CD4-positive, alpha-beta T cell treated with Interferon gamma for 1 hour (primary cell): ENCODE data around the gene AKNAD1.
"Not testable (repeated sequence)": the region's sequence is repeated elsewhere in the genome, so short reads cannot be mapped to it uniquely, and the experiment has no call there.

Experiments
- DNase-seq: peaks from one replicate; pipeline ENCODE4 v3.0.0-alpha.2; 2020

Gene AKNAD1

DNA sequence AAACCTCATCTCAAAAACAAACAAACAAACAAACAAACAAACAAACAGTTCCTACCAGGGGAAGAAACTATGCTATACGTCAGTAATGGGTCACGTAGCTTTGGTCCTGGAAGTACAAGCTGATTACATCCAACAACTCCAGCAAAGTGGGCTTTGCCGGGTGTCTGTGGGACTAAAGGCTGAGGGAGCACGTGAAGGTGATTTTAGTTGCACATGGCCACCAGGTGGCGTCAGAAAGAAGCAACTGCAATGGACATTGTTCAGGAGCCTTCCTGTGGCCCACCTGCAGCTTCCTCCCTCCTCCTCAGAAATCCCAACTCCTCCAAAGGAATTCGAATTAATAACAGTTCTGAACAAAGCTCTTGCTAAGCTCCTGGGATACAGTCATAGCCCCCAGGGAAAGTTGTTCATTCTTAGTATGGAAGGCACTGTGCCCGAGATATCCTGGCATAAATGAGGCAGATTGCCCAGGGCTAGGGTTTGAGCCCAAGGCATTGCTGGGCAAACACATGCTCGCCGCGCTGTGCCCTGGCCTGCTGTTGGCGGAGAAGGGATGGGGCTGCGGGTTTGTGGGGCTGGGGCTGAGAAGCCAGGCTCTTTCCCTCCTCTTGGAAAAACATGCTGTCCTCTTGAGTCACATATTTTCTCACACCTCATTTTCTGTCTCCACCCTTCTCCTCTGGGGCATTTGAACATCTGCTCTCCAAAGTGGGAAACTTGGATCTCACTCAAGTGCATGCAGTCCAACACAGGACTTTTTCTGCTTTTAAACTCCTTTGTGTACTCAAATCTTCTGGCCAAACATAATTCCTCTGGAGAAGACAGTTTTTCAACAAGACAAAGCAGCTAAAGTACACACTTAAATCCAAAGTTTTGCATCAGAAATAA lies 28.6 kb downstream of the AKNAD1 start:
- DNase-seq, result peak; percentile 57

DNA sequence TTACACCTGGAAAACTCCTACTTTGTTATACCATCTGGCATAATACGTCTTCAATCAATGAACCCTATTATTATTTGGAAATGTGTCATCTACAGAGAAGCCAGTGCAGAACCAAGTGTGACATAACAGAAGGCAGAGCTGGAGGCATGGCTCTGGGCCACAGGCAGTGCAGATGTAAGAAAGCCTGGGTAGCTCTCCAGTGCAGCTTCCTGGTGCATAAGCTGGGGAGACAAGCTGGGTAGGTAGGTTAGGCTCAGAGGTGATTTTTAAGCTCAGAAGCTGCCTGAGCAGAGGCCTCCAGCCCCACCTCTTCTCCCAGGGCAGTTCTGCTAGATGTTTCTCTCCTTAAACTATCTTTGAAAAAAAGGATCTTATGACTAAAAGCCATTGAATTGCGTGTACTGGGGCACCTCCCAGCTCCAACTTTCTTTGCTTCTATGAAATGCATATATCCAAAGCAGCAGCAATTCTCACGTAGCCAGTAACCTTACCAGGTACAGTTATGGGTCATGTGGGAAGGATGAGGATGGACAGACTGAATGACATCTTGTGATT lies 30.7 kb downstream of the AKNAD1 start:
- no peak for DNase-seq

DNA sequence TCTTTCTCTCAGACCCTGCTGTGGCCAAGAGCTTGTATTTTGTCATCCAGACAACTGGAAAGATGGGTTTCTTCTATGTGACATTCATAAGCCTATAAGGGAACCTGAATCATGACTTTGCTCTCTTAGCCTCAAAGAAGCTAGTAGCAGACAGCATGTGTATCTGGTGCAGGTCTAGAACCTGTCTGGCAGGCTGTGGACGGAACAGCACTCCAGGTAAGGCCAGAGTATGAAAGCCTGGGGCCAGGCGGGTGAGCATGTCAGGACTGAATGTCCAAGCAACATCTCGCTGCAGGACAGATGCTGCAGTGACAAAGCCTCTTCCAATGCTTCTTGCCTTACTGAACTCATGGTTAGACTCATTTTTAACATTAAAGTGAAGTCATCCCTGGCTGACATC lies 32.8 kb downstream of the AKNAD1 start:
- no peak for DNase-seq

DNA sequence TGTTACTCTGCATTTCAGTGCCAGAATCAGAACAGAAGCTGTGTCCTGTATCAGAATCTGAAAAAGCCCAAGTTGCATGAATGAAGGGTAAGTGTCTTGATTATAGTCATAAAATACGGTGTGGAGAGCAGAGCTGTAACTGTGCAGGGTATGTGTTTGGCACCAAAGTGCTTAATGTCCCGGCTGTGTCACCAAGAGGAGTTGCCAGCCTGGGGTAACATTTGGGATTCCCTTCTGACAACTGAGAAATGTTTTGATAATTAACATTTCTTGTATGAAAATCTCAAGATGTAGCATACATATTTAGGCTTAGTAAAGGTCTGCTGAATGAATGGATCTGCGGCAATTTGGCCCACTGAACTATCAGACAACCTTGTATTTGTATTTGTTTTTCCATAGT lies 33.3 kb downstream of the AKNAD1 start:
- no peak for DNase-seq

DNA sequence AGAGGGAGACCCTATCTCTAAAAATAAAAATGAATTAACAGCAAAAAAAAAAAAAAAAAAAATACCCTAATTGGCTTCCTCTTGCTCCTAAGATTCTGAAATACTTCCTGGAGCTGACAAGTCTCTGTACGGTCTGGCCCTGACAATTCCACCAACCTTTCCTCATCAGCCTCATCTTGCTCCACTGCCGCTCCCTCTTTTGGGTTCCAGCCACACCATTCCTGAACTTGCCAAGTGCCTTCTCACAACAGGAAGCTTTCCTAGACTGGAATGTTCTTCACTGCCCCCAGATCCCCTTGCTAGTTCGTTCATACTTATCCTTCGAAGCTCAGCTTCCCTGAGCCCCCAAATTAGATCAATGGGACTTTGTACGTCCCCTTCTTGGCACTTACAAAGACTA lies 37.0 kb downstream of the AKNAD1 start:
- DNase-seq, result no peak

DNA sequence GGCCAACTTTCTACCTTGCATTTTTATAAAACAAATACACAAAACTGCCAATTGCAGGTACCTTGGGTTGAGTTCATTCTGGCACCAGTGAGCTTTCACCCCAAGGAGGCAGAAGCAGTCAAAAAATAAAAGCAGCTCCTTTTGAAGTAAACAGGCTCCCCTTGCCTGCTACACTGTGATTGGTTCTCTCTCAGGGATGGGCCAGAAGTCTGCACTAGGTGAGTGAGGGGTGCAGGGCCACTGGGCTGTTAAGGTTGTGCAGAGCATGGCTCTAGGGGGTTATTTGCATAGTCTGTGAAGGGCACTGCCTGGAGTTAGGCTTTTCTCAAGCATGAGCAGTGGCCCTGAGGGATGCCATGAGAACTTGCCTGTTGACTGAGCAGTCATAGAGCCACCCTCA lies 39.1 kb downstream of the AKNAD1 start:
- no peak for DNase-seq

DNA sequence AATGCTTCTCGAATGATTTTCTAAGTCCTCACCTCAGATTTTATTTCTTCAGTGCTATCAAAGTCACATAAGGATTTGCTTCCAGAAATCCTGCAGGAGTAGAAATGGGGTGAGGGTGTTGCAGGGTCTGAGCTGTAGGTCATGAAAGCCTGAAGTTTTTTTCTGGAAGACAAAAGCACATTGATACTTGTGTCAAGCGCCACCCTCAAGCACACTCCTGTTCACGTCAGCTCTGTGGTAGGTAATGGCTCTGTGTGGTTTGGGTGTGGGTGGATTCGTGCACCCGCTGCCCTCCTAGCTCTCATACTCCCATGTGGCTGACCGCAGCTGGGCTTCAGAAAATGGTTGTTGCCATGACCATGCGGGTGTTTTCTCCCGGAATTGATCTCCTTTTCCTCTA lies 39.9 kb downstream of the AKNAD1 start:
- no peak for DNase-seq

DNA sequence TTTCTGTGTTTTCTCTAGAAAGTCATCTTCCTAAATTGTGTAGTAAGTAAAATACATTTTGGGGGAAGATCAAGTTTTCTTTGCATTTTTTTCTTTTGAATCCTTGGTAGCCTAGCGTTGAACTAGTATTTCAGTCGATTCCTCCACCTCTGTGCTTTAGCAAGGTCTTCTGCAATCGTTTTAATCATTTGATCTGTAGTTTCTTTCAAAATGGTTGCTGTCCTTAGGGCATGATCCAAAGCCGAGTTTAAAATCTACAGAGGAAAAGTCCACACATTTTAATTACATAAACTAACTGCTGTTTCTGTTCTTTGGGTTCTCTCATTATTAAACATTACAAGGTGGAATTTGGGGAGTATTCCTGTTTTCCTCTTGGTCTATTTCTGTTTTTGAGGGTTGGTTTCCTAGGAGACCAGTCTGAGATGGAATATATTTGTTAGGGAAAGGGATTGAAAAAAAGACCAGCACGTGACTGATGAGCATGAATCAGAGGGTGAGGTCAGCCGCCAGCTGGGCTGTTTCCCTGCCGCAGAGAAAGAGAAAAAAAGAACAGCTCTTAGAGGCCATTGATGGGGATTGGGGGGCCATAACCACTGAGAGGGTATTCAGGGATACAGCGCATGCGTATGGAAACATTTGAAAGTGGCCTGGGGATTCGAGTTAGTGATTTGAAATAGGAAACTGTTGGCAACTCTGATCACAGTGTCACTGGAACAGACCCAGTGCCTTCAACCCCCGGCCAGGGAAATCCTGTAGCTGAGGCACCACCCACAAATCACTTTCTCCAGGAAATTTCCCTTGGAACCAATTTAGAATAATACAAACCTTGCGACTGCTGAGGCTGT lies 40.6 kb downstream of the AKNAD1 start:
- DNase-seq, result no peak

DNA sequence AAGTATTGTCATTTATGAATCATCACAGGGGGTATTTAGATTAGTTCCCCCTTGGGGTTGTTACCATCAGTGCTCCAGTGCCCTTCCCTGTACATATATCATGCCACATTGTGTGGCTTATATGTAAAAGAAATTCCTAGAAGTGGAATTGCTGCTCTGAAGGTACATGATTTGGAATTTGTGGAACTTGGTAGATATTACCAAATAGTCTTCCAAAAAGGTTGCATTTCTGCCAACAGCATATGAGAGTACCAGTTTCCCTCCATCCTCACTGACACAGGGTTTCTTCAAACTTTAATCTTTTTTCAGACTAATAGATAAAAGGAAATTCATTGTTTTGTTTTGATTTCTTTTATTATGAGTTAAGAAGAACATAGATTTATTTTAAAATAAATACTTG lies 41.3 kb downstream of the AKNAD1 start:
- DNase-seq, result no peak

DNA sequence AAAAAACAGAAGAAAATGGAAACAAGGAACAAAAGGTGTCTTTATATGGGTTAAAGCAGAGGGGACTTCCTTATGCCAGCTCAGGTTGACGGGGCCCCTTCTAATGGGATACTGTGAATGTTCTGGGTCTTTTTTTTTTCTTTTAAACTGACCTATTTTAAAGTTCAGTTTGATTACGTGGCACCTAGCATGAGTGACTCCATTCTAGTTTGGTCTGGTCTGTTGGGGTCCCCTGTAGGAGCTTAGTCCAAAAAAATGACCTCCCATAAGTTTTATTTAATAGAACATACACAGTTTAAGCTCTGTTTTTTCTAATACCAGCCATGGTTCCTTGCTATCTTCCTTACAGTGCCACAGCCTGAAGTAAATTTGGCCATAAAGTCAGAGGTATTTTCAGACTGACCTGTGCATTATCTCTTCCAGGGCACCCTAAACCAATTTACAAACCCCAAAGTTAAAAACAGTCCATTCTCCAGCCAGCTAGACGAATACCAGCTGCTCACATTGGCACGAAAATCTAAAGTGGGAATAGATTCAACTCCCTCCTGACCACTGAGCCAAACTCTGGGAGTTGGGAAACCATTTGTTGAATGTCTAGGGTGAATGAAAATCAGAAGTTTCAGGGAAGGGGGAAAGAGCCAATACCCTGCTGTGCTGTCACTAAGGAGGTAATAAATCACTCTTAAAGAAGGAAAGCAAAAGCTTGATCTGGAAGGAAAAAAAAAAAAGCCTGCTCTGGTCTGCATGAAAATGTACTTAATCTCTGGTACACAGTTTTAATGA lies 42.4 kb downstream of the AKNAD1 start:
- DNase-seq, result no peak

DNA sequence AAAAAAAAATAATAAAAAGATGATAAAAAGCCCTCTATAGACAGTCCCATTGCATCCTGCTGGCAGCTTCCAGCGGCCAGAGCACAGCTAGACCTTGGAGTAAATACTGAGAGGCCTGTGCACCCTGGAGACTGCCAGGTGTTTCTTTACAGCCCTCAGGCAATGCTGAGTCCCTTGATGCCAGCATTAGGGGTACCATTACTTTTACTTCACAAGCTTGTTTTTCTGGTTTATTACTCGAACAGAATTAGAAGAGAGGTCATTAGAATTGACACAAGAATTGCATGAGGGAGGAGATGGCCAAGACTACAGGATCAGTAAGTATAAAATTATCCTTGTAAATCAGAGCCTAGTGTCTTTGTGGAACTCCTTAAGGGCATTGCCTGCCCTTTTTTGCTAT lies 43.6 kb downstream of the AKNAD1 start:
- DNase-seq, result no peak

DNA sequence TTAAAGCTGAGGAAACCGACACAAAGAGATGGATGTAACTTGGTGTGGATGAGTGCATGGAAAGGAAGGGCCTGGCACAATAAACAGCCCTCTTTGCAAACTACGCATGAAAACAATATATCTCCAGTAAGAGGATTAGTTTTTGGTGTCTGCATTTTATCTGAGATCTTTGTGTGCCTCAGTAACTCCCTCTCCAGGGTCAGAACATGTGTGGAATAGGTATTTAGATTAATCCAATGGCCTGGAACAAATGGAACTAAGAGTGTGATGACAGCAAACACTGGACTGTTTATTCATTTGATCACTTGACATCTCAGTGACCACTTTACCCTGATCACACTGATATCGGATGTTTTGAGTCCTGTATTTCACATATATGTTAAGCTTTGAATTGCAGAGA lies 45.3 kb downstream of the AKNAD1 start:
- DNase-seq, result no peak

DNA sequence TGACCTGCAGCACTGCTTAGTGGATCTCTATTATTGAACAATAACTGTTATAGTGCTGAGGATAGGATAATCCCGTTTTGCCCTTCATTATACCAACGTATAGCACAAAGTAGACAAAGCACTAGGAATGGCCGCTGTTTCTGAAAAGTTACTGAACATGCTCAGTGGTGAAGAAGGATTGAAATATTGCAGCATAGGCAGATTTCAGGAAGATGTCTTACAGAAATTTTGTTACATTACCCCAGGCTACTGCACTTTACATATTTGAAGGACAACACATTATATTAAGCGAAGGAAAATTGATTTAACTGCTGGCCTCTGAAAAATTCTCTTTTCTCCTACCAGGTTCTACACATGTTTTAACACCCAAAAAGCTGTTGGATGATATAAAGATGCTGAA lies 48.5 kb downstream of the AKNAD1 start:
- DNase-seq, result no peak

DNA sequence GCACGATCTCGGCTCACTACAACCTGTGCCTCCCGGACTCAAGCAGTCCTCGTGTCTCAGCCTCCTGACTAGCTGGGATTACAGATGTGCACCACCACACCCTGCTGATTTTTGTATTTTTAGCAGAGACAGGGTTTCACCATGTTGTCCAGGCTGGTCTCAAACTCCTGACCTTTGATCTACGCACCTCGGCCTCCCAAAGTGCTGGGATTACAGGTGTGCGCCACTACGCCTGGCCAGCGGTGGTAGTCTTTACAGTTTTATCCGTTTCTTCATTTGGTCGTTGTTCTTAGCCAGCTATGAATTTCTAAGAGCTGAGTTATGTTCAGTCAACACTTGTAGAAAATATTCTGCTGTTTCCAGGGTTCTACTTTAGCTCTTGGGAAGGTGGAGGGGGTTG lies 53.3 kb downstream of the AKNAD1 start:
- DNase-seq, result no peak

DNA sequence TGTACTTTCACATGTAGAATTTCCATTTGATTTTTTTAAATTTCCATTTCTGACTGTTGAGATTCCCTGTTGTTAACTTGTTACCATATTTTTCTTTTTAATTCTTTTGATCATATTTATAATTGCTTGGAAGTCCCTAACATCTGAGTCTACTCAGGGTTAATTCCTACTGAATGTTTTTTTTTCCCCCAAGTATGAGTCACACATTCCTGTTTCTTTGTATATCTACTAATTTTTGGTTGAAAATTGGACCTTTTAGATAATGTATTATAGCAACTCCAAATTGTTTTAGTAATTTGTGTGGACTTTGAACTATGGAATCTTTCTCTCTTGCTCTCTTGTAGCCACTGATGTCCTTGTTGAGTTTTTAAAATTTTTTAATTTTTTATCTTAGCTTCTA lies 55.8 kb downstream of the AKNAD1 start:
- no peak for DNase-seq

DNA sequence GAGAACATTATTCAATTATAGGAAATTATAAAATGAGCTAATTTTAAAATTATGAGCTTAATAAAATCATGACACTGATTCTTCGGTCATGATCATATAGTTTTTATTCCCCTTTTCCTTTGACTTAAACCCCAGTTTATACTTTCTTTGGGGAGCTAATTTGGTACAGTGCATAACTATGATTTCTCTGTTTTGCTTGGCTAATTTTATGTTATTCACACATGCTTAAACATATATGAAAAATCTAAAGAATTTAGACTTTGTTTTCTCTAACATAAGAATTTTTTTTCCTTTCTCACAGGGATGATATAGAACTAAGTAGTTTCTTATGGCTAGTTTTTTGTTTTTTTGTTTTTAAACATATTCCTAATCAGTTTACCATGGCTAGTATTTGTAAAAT lies 57.9 kb downstream of the AKNAD1 start:
- no peak for DNase-seq

DNA sequence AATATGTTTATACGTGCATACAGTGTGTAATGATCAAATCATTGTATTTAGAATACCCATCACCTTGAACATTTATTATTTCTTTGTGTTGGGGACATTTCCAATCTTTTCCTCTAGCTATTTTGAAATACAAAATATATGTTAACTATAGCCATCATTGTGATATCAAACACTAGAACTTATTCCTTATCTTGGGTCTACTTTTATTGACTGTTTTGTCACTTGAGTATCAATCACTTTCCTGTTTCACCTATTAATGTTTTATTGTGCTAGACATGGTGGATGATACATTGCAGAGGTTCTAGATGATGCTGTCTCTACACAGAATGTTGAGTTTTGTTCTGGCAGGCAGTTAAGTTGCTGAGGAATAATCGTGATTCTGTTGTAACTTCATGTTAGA lies 64.5 kb downstream of the AKNAD1 start:
- DNase-seq, result no peak

DNA sequence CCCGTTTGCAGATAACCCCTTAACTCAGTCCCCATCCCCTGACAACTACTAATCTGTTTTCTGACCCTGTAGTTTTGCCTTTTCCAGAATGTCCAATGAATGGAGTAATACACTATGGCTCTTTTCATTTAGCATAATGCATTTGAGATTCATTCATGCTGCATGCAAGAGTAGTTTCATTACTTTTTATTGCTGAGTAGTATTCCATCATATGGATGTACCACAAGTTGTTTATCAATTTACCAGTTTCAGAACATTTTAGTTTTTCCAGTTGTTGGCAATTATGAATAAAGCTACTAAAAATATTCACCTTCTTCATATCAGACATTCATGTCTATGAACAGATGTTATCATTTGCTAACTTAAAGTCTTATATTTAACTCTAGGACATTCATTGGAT lies 65.1 kb downstream of the AKNAD1 start:
- no peak for DNase-seq

DNA sequence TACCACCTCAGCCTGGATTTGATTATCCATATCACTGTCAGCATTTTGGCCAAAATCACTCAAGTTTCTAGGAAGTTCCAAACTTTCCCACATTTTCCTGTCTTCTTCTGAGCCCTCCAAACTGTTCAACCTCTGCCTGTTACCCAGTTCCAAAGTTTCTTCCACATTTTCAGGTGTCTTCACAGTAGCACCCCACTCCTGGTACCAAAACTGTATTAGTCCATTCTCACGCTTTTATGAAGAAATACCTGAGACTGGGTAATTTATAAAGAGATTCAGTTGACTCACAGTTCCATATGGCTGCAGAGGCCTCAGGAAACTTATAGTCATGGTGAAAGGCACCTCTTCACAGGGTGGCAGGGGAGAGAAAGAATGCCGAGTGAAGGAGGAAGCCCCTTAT lies 71.0 kb downstream of the AKNAD1 start:
- no peak for DNase-seq

DNA sequence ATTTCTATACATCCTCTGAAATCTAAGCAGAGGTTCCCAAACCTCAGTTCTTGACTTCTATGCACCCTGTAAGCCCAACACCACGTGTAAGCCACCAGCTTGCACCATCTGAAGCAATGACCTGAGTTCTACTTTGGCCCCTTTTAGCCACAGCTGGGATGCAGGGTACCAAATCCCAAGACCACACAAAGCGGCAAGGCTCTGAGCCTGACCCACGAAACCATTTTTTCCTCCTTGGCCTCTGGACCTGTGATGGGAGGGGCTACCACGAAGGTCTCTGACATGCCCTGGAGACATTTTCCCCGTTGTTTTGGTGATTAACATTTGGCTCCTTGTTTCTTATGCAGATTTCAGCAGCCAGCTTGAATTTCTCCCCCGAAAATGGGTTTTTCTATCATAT lies 71.6 kb downstream of the AKNAD1 start:
- no peak for DNase-seq

DNA sequence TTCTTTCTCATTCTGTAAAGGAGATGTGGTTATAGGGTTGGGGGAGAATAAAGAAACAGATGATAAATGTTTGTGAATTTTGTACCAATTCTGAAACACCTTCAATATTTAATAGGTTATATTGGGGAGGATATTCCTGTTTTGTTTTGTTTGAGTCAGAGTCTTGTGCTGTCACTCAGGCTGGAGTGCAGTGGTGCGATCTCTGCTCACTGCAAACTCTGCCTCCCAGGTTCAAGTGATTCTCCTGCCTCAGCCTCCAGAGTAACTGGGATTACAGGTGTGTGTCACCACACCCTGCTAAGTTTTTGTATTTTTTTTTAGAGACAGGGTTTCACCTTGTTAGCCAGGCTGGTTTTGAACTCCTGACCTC lies 75.3 kb downstream of the AKNAD1 start:
- not testable (repeated sequence) for DNase-seq

DNA sequence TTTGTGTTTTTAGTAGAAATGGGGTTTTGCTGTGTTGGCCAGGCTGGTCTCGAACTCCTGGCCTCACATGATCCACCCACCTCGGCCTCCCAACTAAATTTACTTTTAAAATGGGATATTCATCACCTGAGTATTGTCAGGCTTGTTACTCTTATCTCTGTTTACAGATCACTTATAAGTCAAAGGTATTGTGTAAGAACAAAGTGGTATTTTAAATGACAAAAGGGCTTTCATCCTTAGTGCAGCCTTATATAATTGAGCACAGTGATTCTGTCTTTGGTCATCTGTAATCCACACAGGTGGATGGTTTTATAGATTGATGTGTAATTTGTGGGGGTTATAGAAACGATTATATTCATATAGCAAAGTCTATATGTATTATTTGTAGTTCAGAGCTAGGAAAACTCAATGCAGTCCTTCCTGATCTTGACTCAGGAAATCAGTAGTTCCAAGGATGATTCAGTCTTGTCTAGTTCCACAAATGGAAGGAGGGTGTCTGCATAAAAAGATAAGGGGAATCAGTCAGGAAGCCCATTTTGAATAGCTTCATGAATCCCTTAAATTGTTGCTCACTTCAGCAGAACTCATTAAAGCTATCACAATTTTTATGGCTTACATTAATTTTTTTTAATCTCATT lies 75.8 kb downstream of the AKNAD1 start:
- DNase-seq, result no peak

DNA sequence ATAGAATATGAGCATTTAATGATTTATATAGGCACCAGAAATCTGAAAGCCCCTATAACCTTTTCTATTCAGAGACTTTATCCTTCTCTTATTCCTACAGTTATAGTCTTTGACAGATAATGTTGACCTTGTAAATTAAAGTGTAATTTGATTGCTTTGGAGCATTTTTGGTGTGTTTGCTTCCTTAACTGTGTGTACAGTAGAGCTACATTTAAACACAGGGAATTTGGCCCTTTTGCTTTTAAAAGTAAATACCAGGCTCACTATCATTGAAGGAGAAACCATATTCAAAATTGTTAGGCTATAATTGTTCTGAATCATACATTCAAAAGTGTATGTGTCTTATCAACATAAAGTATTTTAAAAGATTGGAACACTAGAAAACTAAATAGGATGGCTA lies 77.4 kb downstream of the AKNAD1 start:
- no peak for DNase-seq
